ENCODE data around the gene AQP12B.

Gene AQP12B

DNA sequence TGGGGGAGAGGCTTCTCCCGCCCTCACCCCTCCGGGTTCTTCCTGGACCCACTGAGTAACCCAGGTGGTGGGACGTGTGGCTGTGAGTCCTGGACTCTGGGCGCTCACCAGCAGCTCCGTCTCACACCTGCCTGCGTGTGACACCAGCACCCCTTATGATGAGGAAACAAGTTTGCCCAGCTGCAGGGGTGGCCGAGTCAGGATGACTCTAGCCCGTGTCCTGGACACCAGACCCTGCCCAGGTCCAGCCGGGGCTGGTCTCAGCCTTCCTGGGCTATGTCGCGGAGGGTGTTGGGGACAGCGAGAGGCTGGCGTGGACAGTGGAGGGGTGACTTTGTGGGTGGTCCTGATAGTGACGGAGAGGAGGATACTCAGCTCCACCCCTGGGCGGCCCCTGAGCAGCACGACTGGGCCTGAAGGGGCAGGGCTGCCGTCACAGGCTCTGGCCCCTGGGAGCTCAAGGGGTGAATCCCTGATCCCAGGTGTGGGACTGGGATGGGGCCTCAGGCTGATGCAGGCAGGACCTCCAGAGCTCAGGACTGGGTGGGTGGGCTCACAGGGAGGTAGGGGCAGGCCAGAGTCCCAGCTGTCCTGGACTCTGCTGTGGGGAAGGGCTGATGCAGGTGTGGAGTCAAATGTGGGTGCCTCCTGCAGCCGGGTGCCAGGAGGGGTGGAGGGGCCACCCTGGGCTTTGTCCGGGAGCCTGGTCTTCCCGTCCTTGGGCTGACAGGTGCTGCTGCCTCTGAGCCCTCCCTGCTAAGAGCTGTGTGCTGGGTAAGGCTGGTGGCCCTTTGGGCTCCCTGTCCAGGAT lies 53.7 kb downstream of the AQP12B start:
- no peak overlapping the region for H3K27ac ChIP-seq (replicated peaks; ENCODE audit: low read length)
- no CpG with 5 or more reads among the region's 20 CpGs for WGBS, 2 donors (ENCODE audit: extremely low coverage in 2 of 2, insufficient read length in 2 of 2, insufficient replicate concordance in 1 of 2)
- DNase-seq (ENCODE audit: low spot score), result no peak

DNA sequence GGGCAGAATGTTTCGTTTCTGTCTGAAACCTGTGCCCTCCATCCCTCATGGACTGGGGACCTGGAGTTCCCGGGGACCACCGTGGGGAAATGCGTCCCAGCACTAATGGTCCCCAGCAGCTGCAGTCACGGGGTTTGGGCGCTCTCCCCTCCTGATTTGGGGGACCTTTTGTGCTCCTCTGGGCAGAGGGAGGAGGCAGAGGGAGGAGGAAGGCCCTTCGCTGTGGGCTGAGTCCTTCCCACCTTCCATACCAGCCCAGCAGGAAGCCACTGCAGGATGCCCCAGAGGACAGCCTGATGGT lies 54.2 kb downstream of the AQP12B start:
- no peak for DNase-seq (ENCODE audit: low spot score)
- Histone ChIP-seq H4K91ac (ENCODE audit: low read depth, low read length, poor library complexity) (no peak overlapping the region), H2BK5ac (ENCODE audit: low read length) (no peak overlapping the region), H3K4me1 (ENCODE audit: control insufficient read depth in 2 of 2, insufficient read depth in 1 of 2, low read depth in 1 of 2, low read length in 2 of 2) (peaks cover 10 to 13% of the 10 kb centered on the region in 2 donors), H2AFZ (ENCODE audit: low read length) (no peak overlapping the region), H3K14ac (ENCODE audit: low read length) (no peak overlapping the region), H2BK12ac (ENCODE audit: low read length) (no peak overlapping the region), H2AK5ac (ENCODE audit: low read depth, low read length) (peak overlapping the region; percentile 19), H3K9me3 (replicated peaks in 1 of 2; ENCODE audit: control insufficient read depth in 2 of 2, insufficient read depth in 1 of 2, low read depth in 1 of 2, low read length in 2 of 2) (peaks cover 0 to 9% of the 10 kb centered on the region in 2 donors), H3K23ac (ENCODE audit: low read depth, low read length, poor library complexity) (no peak overlapping the region), H3K4ac (ENCODE audit: low read length) (no peak overlapping the region), H3K4me3 (ENCODE audit: low read length in 2 of 2) (no peak overlapping the region), H3K4me2 (ENCODE audit: insufficient read depth, low read length, poor library complexity, severe bottlenecking) (no peak overlapping the region), H3K36me3 (replicated peaks in 1 of 2; ENCODE audit: control insufficient read depth in 2 of 2, insufficient read depth in 2 of 2, low read length in 2 of 2) (no peaks in the 10 kb centered on the region), H3K27ac (replicated peaks; ENCODE audit: low read length) (no peak overlapping the region), H4K8ac (ENCODE audit: low read depth, low read length) (no peak overlapping the region), H3K79me1 (ENCODE audit: low read depth, low read length) (peaks cover 3% of the 10 kb centered on the region), H3K18ac (ENCODE audit: low read length) (peak overlapping the region; percentile 64), H3K27me3 (ENCODE audit: control insufficient read depth in 3 of 3, insufficient read depth in 3 of 3, low read depth in 1 of 3, low read length in 3 of 3) (no peaks in the 10 kb centered on the region), H2BK15ac (ENCODE audit: low read length) (no peak overlapping the region), H2BK120ac (ENCODE audit: low read depth, low read length) (no peak overlapping the region), H3K9ac (ENCODE audit: low read depth, low read length, poor library complexity) (no peak overlapping the region)
- no CpG with 5 or more reads among the region's 7 CpGs for WGBS, 2 donors (ENCODE audit: extremely low coverage in 2 of 2, insufficient read length in 2 of 2, insufficient replicate concordance in 1 of 2)

More for the DNA sequence above, 53.7 kb downstream of the AQP12B start:
- no peak overlapping the region for H2AFZ ChIP-seq (ENCODE audit: low read length)
- H3K4me1 ChIP-seq (ENCODE audit: control insufficient read depth in 2 of 2, insufficient read depth in 1 of 2, low read depth in 1 of 2, low read length in 2 of 2), result peaks cover 10 to 13% of the 10 kb centered on the region in 2 donors
- peaks cover 3% of the 10 kb centered on the region for H3K79me1 ChIP-seq (ENCODE audit: low read depth, low read length)
- H2AK5ac ChIP-seq (ENCODE audit: low read depth, low read length), result peak overlapping the region; percentile 68
- peak overlapping the region; percentile 89 for H3K23ac ChIP-seq (ENCODE audit: low read depth, low read length, poor library complexity)
- H3K27me3 ChIP-seq (ENCODE audit: control insufficient read depth in 3 of 3, insufficient read depth in 3 of 3, low read depth in 1 of 3, low read length in 3 of 3), result no peaks in the 10 kb centered on the region
- H2BK15ac ChIP-seq (ENCODE audit: low read length), result no peak overlapping the region
- no peak overlapping the region for H2BK120ac ChIP-seq (ENCODE audit: low read depth, low read length)
- peak overlapping the region; percentile 89 for H3K14ac ChIP-seq (ENCODE audit: low read length)
- no peak overlapping the region for H3K4me3 ChIP-seq (ENCODE audit: low read length in 2 of 2)
- H3K18ac ChIP-seq (ENCODE audit: low read length), result peak overlapping the region; percentile 48
- H2BK12ac ChIP-seq (ENCODE audit: low read length), result no peak overlapping the region
- H4K91ac ChIP-seq (ENCODE audit: low read depth, low read length, poor library complexity), result no peak overlapping the region
- no peaks in the 10 kb centered on the region for H3K36me3 ChIP-seq (replicated peaks in 1 of 2; ENCODE audit: control insufficient read depth in 2 of 2, insufficient read depth in 2 of 2, low read length in 2 of 2)
- H3K9me3 ChIP-seq (replicated peaks in 1 of 2; ENCODE audit: control insufficient read depth in 2 of 2, insufficient read depth in 1 of 2, low read depth in 1 of 2, low read length in 2 of 2), result peaks cover 0 to 12% of the 10 kb centered on the region in 2 donors
- peak overlapping the region; percentile 72 for H4K8ac ChIP-seq (ENCODE audit: low read depth, low read length)
- no peak overlapping the region for H3K9ac ChIP-seq (ENCODE audit: low read depth, low read length, poor library complexity)
- H2BK5ac ChIP-seq (ENCODE audit: low read length), result peak overlapping the region; percentile 11
- H3K4me2 ChIP-seq (ENCODE audit: insufficient read depth, low read length, poor library complexity, severe bottlenecking), result no peak overlapping the region
- no peak overlapping the region for H3K4ac ChIP-seq (ENCODE audit: low read length)

DNA sequence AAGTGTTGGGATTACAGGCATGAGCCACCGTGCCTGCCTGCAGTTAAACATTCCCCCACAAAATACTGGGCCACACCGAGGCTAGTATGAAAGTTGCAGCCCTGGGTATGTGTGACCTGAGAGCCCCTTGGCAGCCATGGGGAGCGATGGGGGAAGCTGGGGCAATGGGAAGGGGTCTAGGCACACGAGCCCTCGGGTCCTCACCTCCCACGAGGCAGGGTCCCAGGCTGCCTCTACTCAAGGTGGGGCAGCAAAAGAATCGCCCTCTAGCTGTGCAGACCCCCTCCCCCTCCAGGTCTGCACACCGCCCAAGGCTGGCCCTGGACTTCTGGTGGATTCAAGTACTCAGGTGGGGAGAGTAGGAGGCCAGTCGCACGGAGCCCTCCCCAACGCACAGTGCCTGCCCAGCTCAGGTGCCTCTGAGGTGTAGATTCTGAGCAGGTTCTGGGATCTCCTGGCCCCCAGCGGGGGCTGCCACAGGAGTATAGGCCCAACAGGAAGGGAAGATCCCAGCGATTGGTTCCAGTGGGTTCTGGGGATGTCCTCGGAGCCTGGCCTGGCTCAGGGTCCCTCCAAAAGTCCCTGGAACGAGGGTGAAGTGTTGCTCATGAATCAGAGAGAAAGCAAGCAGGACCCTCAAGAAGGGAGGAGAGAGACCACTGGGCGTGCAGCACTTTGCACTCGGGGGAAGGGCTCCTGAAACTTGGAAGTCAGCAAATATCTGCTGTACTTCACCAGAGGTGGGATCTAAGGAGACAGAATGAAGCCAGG lies 54.8 kb downstream of the AQP12B start:
- H2BK120ac ChIP-seq (ENCODE audit: low read depth, low read length), result no peak overlapping the region
- no peak overlapping the region for H4K91ac ChIP-seq (ENCODE audit: low read depth, low read length, poor library complexity)
- H2BK15ac ChIP-seq (ENCODE audit: low read length), result peak overlapping the region; percentile 24
- no peak overlapping the region for H3K27ac ChIP-seq (replicated peaks; ENCODE audit: low read length)
- H2BK12ac ChIP-seq (ENCODE audit: low read length), result no peak overlapping the region
- peaks cover 3% of the 10 kb centered on the region for H3K79me1 ChIP-seq (ENCODE audit: low read depth, low read length)
- WGBS, 2 donors (ENCODE audit: extremely low coverage in 2 of 2, insufficient read length in 2 of 2, insufficient replicate concordance in 1 of 2), result no CpG with 5 or more reads among the region's 17 CpGs
- DNase-seq (ENCODE audit: low spot score), result no peak
- H3K27me3 ChIP-seq (ENCODE audit: control insufficient read depth in 3 of 3, insufficient read depth in 3 of 3, low read depth in 1 of 3, low read length in 3 of 3), result no peaks in the 10 kb centered on the region
- H2BK5ac ChIP-seq (ENCODE audit: low read length), result no peak overlapping the region
- H3K23ac ChIP-seq (ENCODE audit: low read depth, low read length, poor library complexity), result no peak overlapping the region
- H3K9ac ChIP-seq (ENCODE audit: low read depth, low read length, poor library complexity), result no peak overlapping the region
- H3K4me1 ChIP-seq (ENCODE audit: control insufficient read depth in 2 of 2, insufficient read depth in 1 of 2, low read depth in 1 of 2, low read length in 2 of 2), result peaks cover 10 to 13% of the 10 kb centered on the region in 2 donors
- H4K8ac ChIP-seq (ENCODE audit: low read depth, low read length), result no peak overlapping the region
- H3K18ac ChIP-seq (ENCODE audit: low read length), result peak overlapping the region; percentile 28
- H2AFZ ChIP-seq (ENCODE audit: low read length), result no peak overlapping the region
- peak overlapping the region; percentile 56 for H3K14ac ChIP-seq (ENCODE audit: low read length)
- no peak overlapping the region for H3K4me3 ChIP-seq (ENCODE audit: low read length in 2 of 2)
- H3K36me3 ChIP-seq (replicated peaks in 1 of 2; ENCODE audit: control insufficient read depth in 2 of 2, insufficient read depth in 2 of 2, low read length in 2 of 2), result no peaks in the 10 kb centered on the region
- H2AK5ac ChIP-seq (ENCODE audit: low read depth, low read length), result peak overlapping the region; percentile 19
- H3K4ac ChIP-seq (ENCODE audit: low read length), result no peak overlapping the region
- H3K9me3 ChIP-seq (replicated peaks in 1 of 2; ENCODE audit: control insufficient read depth in 2 of 2, insufficient read depth in 1 of 2, low read depth in 1 of 2, low read length in 2 of 2), result peaks cover 0 to 9% of the 10 kb centered on the region in 2 donors
- H3K4me2 ChIP-seq (ENCODE audit: insufficient read depth, low read length, poor library complexity, severe bottlenecking), result no peak overlapping the region
